HepG2 (cell line): Measurements from ENCODE around the gene WSB1. TPM values are rescaled to one million over a fixed set of nuclear protein-coding genes. Genes with fewer than 3 reads are reported as not detected.
A peak's percentile ranks its signal among the peaks of the same experiment; 100 is the strongest.

ENCODE experiments used
- DNMT1 ChIP-seq: sonication (generic); formaldehyde crosslinking; IDR thresholded peaks from 2 replicates; pipeline ENCODE4 v1.5.1; 2020; ENCODE audit warnings: mild to moderate bottlenecking, missing genetic modification reagents
- ELF3 ChIP-seq: IDR thresholded peaks from 2 replicates; pipeline ENCODE4 v1.6.1; 2016; ENCODE audit warnings: missing genetic modification reagents, missing compliant biosample characterization
- FOXP1 ChIP-seq, 2 experiments: fragments of 450-650 bp in 1 of 2; IDR thresholded peaks; 2 replicates each; pipeline ENCODE4 v1.6.1; 2017 to 2018; ENCODE audit warnings: antibody characterized with exemption in 1 of 2
- GABPB1 ChIP-seq: IDR thresholded peaks from 2 replicates; pipeline ENCODE4 v1.6.1; 2016; ENCODE audit warnings: mild to moderate bottlenecking, missing genetic modification reagents, moderate library complexity, missing compliant biosample characterization
- GZF1 ChIP-seq: sonication (generic); formaldehyde crosslinking; IDR thresholded peaks from 2 replicates; pipeline ENCODE4 v1.5.1; 2020; ENCODE audit warnings: mild to moderate bottlenecking, missing genetic modification reagents
- HOXA3 ChIP-seq: sonication (generic); formaldehyde crosslinking; IDR thresholded peaks from 2 replicates; pipeline ENCODE4 v1.5.0; 2020; ENCODE audit warnings: missing genetic modification reagents
- MATR3 ChIP-seq: sonication (generic); formaldehyde crosslinking; IDR thresholded peaks from 2 replicates; pipeline ENCODE4 v1.4.0; 2020; ENCODE audit warnings: missing genetic modification reagents
- MED1 ChIP-seq: sonication (generic); formaldehyde crosslinking; IDR thresholded peaks from 2 replicates; pipeline ENCODE4 v1.4.0; 2020; ENCODE audit warnings: missing genetic modification reagents
- NCOR1 ChIP-seq: fragments of 200-600 bp; sonication (generic); IDR thresholded peaks from 2 replicates; pipeline ENCODE4 v1.7.0; 2017; ENCODE audit warnings: antibody characterized with exemption, low read length, borderline replicate concordance
- NFIC ChIP-seq: IDR thresholded peaks from 2 replicates; pipeline ENCODE4 v1.6.1; 2012; ENCODE audit warnings: mild to moderate bottlenecking, low read length, inconsistent platforms
- PITX1 ChIP-seq: sonication (generic); formaldehyde crosslinking; IDR thresholded peaks from 2 replicates; pipeline ENCODE4 v1.5.1; 2020; ENCODE audit warnings: mild to moderate bottlenecking, missing genetic modification reagents
- RCOR2 ChIP-seq: IDR thresholded peaks from 2 replicates; pipeline ENCODE4 v1.6.1; 2016; ENCODE audit warnings: missing biosample characterization, missing genetic modification reagents
- SIN3B ChIP-seq: fragments of 150-350 bp; IDR thresholded peaks from 2 replicates; pipeline ENCODE4 v1.6.1; 2014; ENCODE audit warnings: low read length
- YEATS4 ChIP-seq: sonication (generic); formaldehyde crosslinking; IDR thresholded peaks from 2 replicates; pipeline ENCODE4 v1.4.0; 2020; ENCODE audit warnings: missing genetic modification reagents, borderline replicate concordance
- YY1 ChIP-seq: IDR thresholded peaks from 2 replicates; pipeline ENCODE4 v1.6.1; 2011; ENCODE audit warnings: low read length, low read depth, moderate library complexity, mild to moderate bottlenecking; ENCODE audit not compliant: insufficient read depth, insufficient replicate concordance
- ZFP82 ChIP-seq: sonication (generic); formaldehyde crosslinking; IDR thresholded peaks from 2 replicates; pipeline ENCODE4 v1.5.1; 2020; ENCODE audit warnings: mild to moderate bottlenecking, missing genetic modification reagents, borderline replicate concordance
- ZIK1 ChIP-seq: sonication (generic); formaldehyde crosslinking; IDR thresholded peaks from 2 replicates; pipeline ENCODE4 v1.5.0; 2020; ENCODE audit warnings: mild to moderate bottlenecking, low read depth, missing genetic modification reagents, borderline replicate concordance
- ZKSCAN1 ChIP-seq: fragments of 150-350 bp; IDR thresholded peaks from 2 replicates; pipeline ENCODE4 v1.6.1; 2014; ENCODE audit warnings: low read length
- ZNF138 ChIP-seq: sonication (generic); formaldehyde crosslinking; IDR thresholded peaks from 2 replicates; pipeline ENCODE4 v1.5.0; 2020; ENCODE audit warnings: mild to moderate bottlenecking, low read depth, missing genetic modification reagents
- ZNF256 ChIP-seq: sonication (generic); formaldehyde crosslinking; conservative IDR thresholded peaks from 2 replicates; pipeline ENCODE4 v1.4.0; 2020; ENCODE audit warnings: missing genetic modification reagents
- ZNF317 ChIP-seq: sonication (generic); formaldehyde crosslinking; IDR thresholded peaks from 2 replicates; pipeline ENCODE4 v1.5.0; 2020; ENCODE audit warnings: mild to moderate bottlenecking, missing genetic modification reagents
- ZNF530 ChIP-seq: sonication (generic); formaldehyde crosslinking; IDR thresholded peaks from 2 replicates; pipeline ENCODE4 v1.5.0; 2020; ENCODE audit warnings: low read depth, mild to moderate bottlenecking, missing genetic modification reagents
- ZNF790 ChIP-seq: sonication (generic); formaldehyde crosslinking; IDR thresholded peaks from 2 replicates; pipeline ENCODE4 v1.8.0; 2022; ENCODE audit warnings: missing genetic modification reagents, mild to moderate bottlenecking, borderline replicate concordance
- ZNF841 ChIP-seq: sonication (generic); formaldehyde crosslinking; IDR thresholded peaks from 2 replicates; pipeline ENCODE4 v1.8.1; 2023; ENCODE audit warnings: missing genetic modification reagents, borderline replicate concordance
- polyA plus RNA-seq, 8 experiments: library from polyadenylated mRNA; depleted of rRNA in 3 of 8; stranded (reverse) in 7 of 8; unstranded in 1 of 8; fragments of >200 nt; fragmentation: Illumina TruSeq in 4 of 8; extraction: Trizol in 4 of 8; gene quantifications; 2 replicates each; pipeline versions ENCODE4 v1.2.1 to v1.2.3, GENCODE V29; 2011 to 2016; ENCODE audit warnings: low read depth in 4 of 8, missing spikeins in 1 of 8, mixed read lengths in 1 of 8; ENCODE audit not compliant: insufficient read depth in 1 of 8
- total RNA-seq, 5 experiments: library from RNA; depleted of rRNA; stranded (reverse); fragments of >200 nt; fragmentation: Illumina TruSeq; extraction: Trizol; gene quantifications; 2 replicates each; pipeline ENCODE4 v1.2.3, GENCODE V29; 2016; ENCODE audit warnings: low read depth in 1 of 5
- TF ChIP-seq, protein P1 (sequence below): sonication (generic); formaldehyde crosslinking; IDR thresholded peaks from 2 replicates; pipeline ENCODE4 v1.5.0; 2020; ENCODE audit warnings: mild to moderate bottlenecking, missing genetic modification reagents
- TF ChIP-seq, protein P2 (sequence below): sonication (generic); formaldehyde crosslinking; IDR thresholded peaks from 2 replicates; pipeline ENCODE4 v1.8.0; 2022; ENCODE audit warnings: mild to moderate bottlenecking, missing genetic modification reagents, borderline replicate concordance

The WSB1 gene
- total and polyA plus RNA-seq, 2 of the 13 experiments (the other 11 are each of a cell fraction or from before 2014, with no cell fraction given) = 81.3 to 294 TPM

DNA sequence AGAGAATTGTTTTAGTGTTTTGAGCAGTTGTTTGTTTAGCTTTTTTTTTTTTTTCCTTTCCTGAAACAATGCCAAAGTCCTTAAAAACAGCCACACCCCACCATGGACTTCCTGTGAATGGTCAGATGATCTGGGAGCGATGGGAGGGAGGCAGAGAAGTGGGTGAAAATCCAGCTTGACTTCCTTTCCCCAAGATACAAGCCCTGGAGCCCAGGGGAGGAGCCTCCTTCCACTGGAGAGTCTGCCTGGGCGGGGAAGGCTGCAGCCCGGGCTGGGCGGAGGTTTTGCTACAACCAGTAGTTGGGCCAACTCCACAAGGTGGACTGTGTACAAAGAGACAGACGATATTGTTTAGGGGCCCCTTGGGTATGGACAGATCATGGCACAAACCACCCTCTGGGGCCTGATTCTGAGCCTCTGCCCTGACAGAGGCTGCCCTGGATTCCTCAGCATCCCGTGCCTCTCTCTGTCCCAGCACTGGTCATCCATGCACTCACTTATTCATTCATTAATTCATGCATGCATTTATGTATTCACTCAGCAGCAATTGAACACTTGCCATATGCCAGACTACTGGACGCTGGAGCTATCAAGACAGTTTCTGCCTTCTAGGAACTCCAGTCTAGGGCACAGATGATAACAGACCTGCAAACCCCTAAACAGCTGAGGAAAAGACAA lies 29.8 kb downstream of the WSB1 start (continued):
- TF ChIP-seq, protein P1, sequence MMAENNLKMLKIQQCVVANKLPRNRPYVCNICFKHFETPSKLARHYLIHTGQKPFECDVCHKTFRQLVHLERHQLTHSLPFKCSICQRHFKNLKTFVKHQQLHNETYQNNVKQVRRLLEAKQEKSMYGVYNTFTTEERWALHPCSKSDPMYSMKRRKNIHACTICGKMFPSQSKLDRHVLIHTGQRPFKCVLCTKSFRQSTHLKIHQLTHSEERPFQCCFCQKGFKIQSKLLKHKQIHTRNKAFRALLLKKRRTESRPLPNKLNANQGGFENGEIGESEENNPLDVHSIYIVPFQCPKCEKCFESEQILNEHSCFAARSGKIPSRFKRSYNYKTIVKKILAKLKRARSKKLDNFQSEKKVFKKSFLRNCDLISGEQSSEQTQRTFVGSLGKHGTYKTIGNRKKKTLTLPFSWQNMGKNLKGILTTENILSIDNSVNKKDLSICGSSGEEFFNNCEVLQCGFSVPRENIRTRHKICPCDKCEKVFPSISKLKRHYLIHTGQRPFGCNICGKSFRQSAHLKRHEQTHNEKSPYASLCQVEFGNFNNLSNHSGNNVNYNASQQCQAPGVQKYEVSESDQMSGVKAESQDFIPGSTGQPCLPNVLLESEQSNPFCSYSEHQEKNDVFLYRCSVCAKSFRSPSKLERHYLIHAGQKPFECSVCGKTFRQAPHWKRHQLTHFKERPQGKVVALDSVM = no peak
- no peak for TF ChIP-seq NFIC
- no peak for TF ChIP-seq YY1
- TF ChIP-seq ZNF841 = no peak
- no peak for TF ChIP-seq ZIK1
- no peak for TF ChIP-seq ZNF138 (CRISPR knock-in tag)
- no peak for TF ChIP-seq SIN3B
- no peak for TF ChIP-seq MATR3
- TF ChIP-seq ZNF530 (CRISPR knock-in tag) = no peak
- peak; percentile 65; the same call in 1 of the 2 replicates for TF ChIP-seq ZNF317
- no peak for TF ChIP-seq PITX1 (CRISPR knock-in tag)
- no peak for TF ChIP-seq RCOR2 (CRISPR knock-in tag)
- TF ChIP-seq ZFP82 = no peak
- TF ChIP-seq ZNF790 (CRISPR knock-in tag) = no peak
- TF ChIP-seq GABPB1 = 0 out of 2 replicates have a peak, but pooled peaks have one; percentile 14
- TF ChIP-seq ZKSCAN1 = no peak
- TF ChIP-seq DNMT1 = no peak
- 0 out of 2 replicates have a peak, but pooled peaks have one; percentile 20 for TF ChIP-seq MED1 (CRISPR knock-in tag)
- TF ChIP-seq GZF1 = no peak
- TF ChIP-seq ZNF256 (CRISPR knock-in tag) = no peak
- TF ChIP-seq ELF3 (CRISPR knock-in tag) = peak; percentile 39; the same call in 1 of the 2 replicates
- TF ChIP-seq FOXP1 (IDR thresholded peaks at IDR 0.05) = no peak
- TF ChIP-seq FOXP1 (CRISPR knock-in tag; IDR thresholded peaks at IDR 0.05) = peak; percentile 23; the same call in 1 of the 2 replicates
- 0 out of 2 replicates have a peak, but pooled peaks have one; percentile 19 for TF ChIP-seq NCOR1
- TF ChIP-seq, protein P2, sequence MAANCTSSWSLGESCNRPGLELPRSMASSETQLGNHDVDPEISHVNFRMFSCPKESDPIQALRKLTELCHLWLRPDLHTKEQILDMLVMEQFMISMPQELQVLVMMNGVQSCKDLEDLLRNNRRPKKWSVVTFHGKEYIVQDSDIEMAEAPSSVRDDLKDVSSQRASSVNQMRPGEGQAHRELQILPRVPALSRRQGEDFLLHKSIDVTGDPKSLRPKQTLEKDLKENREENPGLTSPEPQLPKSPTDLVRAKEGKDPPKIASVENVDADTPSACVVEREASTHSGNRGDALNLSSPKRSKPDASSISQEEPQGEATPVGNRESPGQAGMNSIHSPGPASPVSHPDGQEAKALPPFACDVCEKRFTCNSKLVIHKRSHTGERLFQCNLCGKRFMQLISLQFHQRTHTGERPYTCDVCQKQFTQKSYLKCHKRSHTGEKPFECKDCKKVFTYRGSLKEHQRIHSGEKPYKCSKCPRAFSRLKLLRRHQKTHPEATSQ (CRISPR knock-in tag) = no peak
- no peak for TF ChIP-seq HOXA3 (CRISPR knock-in tag)
- TF ChIP-seq YEATS4 = no peak
